Activated naive CD8-positive, alpha-beta T cell treated with anti-CD3 and anti-CD28 coated beads for 36 hours (primary cell): ENCODE data around the gene ZNF580. TPM values are rescaled to one million over a fixed set of nuclear protein-coding genes. Genes with fewer than 3 reads are reported as not detected.

Experiments
- DNase-seq: peaks from one replicate; pipeline ENCODE4 v3.0.0; 2021
- H3K27ac Mint-ChIP-seq: one replicate; pipeline ENCODE4 v1.8.0; 2022; ENCODE audit warnings: mild to moderate bottlenecking, moderate library complexity, mixed read lengths
- H3K27me3 Mint-ChIP-seq: one replicate; pipeline ENCODE4 v1.8.0; 2022; ENCODE audit warnings: mild to moderate bottlenecking, mixed read lengths
- H3K36me3 Mint-ChIP-seq: one replicate; pipeline ENCODE4 v1.8.0; 2021; ENCODE audit warnings: mild to moderate bottlenecking, mixed read lengths
- H3K4me1 Mint-ChIP-seq: one replicate; pipeline ENCODE4 v1.8.0; 2021; ENCODE audit warnings: mixed read lengths
- H3K4me3 Mint-ChIP-seq: one replicate; pipeline ENCODE4 v1.8.0; 2022; ENCODE audit warnings: mild to moderate bottlenecking, moderate library complexity, mixed read lengths
- H3K9me3 Mint-ChIP-seq: one replicate; pipeline ENCODE4 v1.8.0; 2022; ENCODE audit warnings: mixed read lengths
- total RNA-seq, 2 experiments: library from RNA; stranded (reverse); gene quantifications; one replicate each; pipeline ENCODE4 v1.2.3, GENCODE V29; 2021

Gene ZNF580
- total RNA-seq, 2 experiments from 2014 or later, result 29.6 to 30.6 TPM

DNA sequence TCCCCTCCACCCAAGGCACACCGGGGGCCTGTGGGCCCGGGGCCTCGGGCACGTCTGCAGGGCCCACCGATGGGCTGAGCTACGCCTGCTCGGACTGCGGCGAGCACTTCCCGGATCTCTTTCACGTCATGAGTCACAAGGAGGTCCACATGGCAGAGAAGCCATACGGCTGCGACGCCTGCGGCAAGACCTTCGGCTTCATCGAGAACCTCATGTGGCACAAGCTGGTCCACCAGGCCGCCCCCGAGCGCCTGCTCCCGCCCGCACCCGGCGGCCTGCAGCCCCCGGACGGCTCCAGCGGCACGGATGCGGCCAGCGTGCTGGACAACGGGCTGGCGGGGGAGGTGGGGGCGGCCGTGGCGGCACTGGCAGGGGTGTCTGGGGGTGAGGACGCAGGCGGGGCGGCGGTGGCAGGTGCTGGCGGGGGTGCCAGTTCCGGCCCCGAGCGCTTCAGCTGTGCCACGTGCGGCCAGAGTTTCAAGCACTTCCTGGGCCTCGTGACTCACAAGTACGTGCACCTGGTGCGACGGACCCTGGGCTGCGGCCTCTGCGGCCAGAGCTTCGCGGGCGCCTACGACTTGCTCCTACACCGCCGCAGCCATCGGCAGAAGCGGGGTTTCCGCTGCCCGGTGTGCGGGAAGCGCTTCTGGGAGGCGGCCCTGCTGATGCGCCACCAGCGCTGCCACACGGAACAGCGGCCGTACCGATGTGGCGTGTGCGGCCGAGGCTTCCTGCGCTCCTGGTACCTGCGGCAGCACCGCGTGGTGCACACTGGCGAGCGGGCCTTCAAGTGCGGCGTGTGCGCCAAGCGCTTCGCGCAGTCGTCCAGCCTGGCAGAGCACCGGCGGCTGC lies 25.0 kb upstream of the ZNF580 start:
- no peak overlapping the region for H3K4me3 Mint-ChIP-seq

DNA sequence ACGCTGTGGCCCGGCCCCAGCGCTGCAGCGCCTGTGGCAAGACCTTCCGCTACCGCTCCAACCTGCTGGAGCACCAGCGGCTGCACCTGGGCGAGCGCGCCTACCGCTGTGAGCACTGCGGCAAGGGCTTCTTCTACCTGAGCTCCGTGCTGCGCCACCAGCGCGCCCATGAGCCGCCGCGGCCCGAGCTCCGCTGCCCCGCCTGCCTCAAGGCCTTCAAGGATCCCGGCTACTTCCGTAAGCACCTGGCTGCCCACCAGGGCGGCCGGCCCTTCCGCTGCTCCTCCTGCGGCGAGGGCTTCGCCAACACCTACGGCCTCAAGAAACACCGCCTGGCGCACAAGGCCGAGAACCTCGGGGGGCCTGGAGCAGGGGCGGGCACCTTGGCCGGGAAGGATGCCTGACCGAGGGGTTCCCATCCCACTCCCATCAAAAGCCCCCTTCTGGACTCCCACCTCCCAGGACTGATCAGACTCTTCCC lies 24.4 kb upstream of the ZNF580 start:
- H3K27ac Mint-ChIP-seq, result no peak overlapping the region
- no peaks in the 10 kb centered on the region for H3K27me3 Mint-ChIP-seq
- no peak overlapping the region for H3K4me3 Mint-ChIP-seq
- H3K9me3 Mint-ChIP-seq, result no peaks in the 10 kb centered on the region
- DNase-seq, result no peak
- peaks cover 23% of the 10 kb centered on the region for H3K4me1 Mint-ChIP-seq
- peaks cover 23% of the 10 kb centered on the region for H3K36me3 Mint-ChIP-seq

More for the DNA sequence above, 25.0 kb upstream of the ZNF580 start:
- Mint-ChIP-seq H3K27me3 (no peaks in the 10 kb centered on the region), H3K36me3 (peaks cover 20% of the 10 kb centered on the region), H3K4me1 (peaks cover 25% of the 10 kb centered on the region), H3K27ac (no peak overlapping the region), H3K9me3 (no peaks in the 10 kb centered on the region)
- no peak for DNase-seq

DNA sequence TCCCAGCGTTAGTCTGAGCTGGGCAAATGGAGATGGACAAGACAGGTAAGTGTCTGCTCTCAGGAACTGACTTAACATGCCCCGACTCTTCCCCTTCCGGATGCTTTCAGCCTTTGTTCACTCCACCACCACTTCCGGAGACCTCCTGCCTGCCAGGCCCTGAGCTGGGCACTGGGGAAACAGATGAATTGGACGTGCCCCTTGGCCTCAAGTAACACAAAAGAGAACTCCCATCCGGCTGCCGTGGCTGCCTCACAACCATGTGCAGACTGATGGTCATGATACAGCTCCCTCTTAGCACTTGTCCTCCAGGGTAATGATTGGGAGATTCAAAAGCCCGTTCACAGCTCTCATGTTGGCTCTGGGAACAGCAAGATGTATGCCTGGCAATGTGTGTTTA lies 23.4 kb upstream of the ZNF580 start:
- H3K36me3 Mint-ChIP-seq, result peaks cover 23% of the 10 kb centered on the region
- no peak overlapping the region for H3K27ac Mint-ChIP-seq

DNA sequence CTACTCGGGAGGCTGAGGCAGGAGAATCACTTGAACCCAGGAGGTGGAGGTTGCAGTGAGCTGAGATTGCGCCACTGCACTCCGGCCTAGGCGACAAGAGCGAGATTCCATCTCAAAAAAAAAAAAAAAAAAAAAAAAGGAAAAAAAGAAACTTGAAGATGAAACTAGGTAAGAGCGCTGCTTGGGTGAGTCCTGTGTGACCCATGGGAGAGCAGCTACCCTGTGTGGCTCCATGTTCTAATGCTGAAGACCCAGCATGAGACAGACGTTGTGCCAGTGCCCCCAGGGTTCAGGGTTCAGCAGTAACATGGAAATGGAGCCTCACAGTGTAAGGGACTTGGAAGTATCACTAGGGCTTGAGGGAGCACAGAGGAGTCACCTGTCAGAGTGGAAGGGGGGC lies 22.4 kb upstream of the ZNF580 start:
- H3K4me1 Mint-ChIP-seq, result peaks cover 23% of the 10 kb centered on the region
- no peaks in the 10 kb centered on the region for H3K9me3 Mint-ChIP-seq
- peaks cover 20% of the 10 kb centered on the region for H3K36me3 Mint-ChIP-seq
- H3K4me3 Mint-ChIP-seq, result no peak overlapping the region
- no peak for DNase-seq
- H3K27ac Mint-ChIP-seq, result peak overlapping the region; percentile 50
- H3K27me3 Mint-ChIP-seq, result no peaks in the 10 kb centered on the region

More for the DNA sequence above, 23.4 kb upstream of the ZNF580 start:
- Mint-ChIP-seq H3K9me3 (no peaks in the 10 kb centered on the region), H3K27me3 (no peaks in the 10 kb centered on the region), H3K4me1 (peaks cover 20% of the 10 kb centered on the region), H3K4me3 (no peak overlapping the region)
- DNase-seq, result no peak

DNA sequence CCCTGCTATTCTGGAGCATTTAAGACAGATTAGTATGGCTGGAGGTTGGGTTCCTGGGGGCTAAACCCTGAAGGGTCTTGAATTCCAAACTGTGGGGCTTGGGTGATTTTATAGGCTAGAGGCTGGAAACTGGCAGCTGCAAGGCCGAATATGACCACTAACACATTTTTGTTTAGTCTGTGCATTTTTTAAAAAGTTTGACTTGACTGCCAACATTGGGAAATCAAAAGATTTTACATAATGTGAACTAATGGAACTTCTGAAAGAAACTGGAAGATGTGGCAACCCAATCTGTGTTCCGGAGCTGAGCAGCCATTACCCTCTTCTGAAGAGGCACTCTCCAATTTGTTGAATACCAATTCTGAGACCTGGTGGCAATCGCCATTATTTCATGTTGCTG lies 21.5 kb upstream of the ZNF580 start:
- Mint-ChIP-seq H3K4me3 (no peak overlapping the region), H3K27me3 (no peaks in the 10 kb centered on the region), H3K9me3 (no peaks in the 10 kb centered on the region), H3K27ac (no peak overlapping the region), H3K36me3 (peaks cover 22% of the 10 kb centered on the region), H3K4me1 (peaks cover 30% of the 10 kb centered on the region)
- DNase-seq, result no peak

DNA sequence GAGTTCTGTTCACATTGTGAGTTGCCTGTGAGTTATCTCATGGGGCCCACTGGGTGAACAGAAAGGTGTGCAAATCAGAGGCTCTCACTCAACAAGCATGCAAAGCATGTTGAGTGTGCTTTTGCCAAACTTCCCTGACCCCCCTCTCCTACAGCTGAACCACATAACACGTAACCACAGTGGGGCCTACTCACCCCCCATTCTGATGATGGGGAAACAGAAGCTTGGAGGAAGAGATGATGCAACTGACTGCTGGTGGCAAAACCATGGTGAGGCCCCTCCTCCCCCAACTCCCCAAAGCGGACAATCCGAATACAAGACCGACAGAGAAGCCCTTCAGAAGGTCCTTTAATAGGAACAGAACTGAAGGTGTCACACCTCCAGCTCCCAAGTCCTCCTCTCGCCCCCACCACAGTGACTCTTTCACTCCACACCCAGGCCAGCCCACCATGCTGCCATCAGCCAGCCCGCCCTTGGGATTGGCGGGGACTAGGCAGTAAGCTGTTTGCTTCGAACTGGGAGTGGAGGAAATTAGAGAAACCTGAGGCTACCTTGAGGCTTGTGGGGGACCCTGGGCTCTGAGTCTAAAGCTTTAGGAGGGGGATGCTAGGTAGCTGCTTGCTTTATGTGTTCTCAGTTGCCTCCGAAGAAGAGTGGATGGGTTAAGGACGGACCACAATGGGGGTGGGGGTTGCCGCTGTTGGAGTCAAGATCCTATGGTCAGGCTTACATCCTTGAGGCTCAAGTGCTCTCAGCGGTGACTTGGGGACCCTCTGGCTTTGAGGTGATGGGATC lies 20.2 kb upstream of the ZNF580 start:
- peak overlapping the region; percentile 78 for H3K27ac Mint-ChIP-seq
- DNase-seq, result peak; percentile 61
- no peaks in the 10 kb centered on the region for H3K27me3 Mint-ChIP-seq
- H3K4me3 Mint-ChIP-seq, result peak overlapping the region; percentile 35
- no peaks in the 10 kb centered on the region for H3K9me3 Mint-ChIP-seq
- peaks cover 37% of the 10 kb centered on the region for H3K4me1 Mint-ChIP-seq
- peaks cover 21% of the 10 kb centered on the region for H3K36me3 Mint-ChIP-seq

DNA sequence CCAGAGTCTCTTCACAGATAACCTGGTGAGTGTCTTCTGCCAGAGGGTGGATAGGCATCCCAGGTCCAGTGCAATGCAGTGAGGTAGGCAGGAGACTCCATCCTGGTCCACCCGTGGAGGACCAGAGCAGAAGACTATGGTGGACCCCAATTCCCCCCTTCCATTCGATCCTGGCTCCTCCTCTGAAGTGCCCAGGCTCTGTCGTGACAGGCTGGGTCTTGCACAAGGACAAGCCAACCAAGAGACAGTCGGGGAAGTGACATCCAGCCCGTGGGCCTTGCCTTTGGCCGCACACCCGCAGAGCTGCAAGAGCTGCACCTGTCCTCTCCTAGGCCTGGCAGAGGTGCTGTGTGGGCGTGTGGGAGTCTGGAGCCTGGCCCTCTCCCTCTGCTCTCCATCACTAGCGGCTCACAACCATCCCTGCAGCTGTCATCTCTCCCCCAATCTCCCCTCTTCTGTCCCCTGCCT lies 19.6 kb upstream of the ZNF580 start:
- H3K4me1 Mint-ChIP-seq, result peaks cover 38% of the 10 kb centered on the region
- H3K36me3 Mint-ChIP-seq, result peaks cover 21% of the 10 kb centered on the region
- no peaks in the 10 kb centered on the region for H3K27me3 Mint-ChIP-seq
- peak overlapping the region; percentile 78 for H3K27ac Mint-ChIP-seq
- H3K4me3 Mint-ChIP-seq, result no peak overlapping the region
- H3K9me3 Mint-ChIP-seq, result no peaks in the 10 kb centered on the region
- no peak for DNase-seq

DNA sequence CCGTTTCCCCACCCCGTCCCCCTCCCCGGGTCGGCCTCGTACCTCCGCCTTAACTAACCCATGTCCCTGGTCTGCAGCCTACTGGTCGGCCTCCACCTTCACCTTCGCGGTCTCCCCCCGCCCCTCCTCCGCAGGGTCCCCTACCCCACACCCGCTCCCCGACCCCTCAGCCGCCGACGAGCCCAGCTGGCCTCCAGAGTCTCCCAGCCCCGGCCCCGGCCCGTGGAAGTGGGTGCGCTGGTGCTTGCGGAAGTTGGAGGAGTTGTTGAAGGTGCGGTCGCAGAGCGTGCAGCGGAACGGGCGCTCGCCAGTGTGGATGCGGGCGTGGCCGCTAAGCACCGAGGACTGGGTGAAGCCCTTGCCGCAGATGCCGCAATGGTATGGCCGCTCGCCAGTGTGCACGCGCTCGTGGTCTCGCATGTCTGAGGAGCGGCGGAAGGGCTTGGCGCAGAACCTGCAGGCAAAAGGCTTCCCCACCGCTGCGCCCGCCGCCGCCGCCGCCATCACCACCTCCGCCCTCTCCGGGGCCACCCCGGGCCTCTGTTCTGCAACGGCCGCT lies 19.1 kb upstream of the ZNF580 start:
- Mint-ChIP-seq H3K4me3 (no peak overlapping the region), H3K4me1 (peaks cover 44% of the 10 kb centered on the region), H3K27ac (no peak overlapping the region), H3K27me3 (peaks cover 1% of the 10 kb centered on the region), H3K36me3 (peaks cover 19% of the 10 kb centered on the region), H3K9me3 (no peaks in the 10 kb centered on the region)
- no peak for DNase-seq

DNA sequence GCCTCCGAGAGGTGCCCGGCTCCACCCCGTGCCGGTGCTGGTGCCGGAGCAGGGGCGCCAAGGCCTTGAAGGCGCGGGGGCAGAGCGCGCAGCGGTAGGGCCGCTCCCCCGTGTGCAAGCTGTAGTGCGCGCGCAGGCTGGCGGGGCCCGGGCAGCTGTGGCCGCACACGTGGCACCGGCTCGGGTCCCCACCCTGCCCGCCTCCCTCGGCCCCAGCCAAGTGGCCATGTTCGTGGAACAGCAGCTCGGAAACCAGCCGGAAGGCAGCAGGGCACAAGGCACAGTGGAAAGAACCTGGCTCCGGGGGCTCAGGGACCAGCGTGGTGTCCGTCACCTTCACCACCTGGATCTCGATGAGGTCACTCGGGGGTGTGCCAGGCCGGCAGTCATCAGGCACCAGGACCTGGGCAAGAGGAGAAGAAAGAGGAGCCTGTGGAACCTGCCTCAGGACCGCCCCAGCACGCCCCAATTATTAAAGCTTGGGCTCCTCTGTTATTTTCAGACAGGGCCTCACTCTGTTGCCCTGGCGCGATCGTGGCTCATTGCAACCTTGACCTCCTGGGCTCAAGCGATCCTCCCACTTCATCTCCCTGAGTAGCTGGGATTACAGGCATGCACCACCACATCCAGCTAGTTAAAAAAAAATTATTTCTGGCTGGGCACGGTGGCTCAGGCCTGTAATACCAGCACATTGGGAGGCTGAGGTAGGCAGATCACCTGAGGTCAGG lies 18.4 kb upstream of the ZNF580 start:
- Mint-ChIP-seq H3K4me3 (no peak overlapping the region), H3K27ac (no peak overlapping the region), H3K36me3 (peaks cover 17% of the 10 kb centered on the region), H3K9me3 (no peaks in the 10 kb centered on the region), H3K4me1 (peaks cover 49% of the 10 kb centered on the region), H3K27me3 (peaks cover 6% of the 10 kb centered on the region)
- no peak for DNase-seq

DNA sequence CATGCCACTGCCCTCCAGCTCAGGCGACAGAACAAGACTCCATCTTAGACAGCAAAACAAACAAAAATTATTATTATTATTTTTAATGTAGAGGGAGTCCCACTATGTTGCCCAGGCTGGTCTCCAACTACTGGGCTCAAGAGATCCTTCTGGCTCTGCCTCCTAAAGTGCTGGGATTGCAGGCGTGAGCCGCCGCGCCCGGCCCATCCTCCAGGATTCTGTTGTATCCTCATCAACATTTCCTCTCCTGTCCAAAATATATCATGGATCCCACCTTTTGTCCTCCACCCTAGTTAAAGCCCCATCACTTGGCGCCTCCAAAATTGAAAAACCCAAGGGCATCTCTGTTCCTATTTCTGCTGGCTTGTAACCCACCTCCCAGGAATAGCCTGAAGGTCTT lies 17.7 kb upstream of the ZNF580 start:
- Mint-ChIP-seq H3K27me3 (peaks cover 9% of the 10 kb centered on the region), H3K4me3 (no peak overlapping the region), H3K4me1 (peaks cover 49% of the 10 kb centered on the region)

DNA sequence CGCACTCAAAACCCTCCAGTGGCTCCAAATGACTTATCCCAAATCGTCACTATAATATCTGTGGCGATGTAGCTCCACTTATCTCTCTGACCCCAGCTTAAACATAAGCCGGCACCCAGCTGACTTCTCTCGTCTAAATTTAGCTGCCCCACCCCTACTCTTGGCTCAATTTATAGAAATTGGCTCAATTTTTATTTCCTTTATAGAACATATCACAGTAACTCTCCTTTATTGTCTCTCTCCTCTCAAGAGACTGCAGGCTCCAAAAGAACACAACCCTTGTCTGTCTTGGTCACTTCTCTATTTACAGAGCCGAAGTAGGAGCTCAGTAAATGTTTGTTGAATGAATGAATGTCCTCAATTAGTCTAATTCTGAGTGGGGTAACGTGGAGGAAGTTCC lies 17.2 kb upstream of the ZNF580 start:
- Mint-ChIP-seq H3K27ac (no peak overlapping the region), H3K4me1 (peaks cover 49% of the 10 kb centered on the region), H3K4me3 (peak overlapping the region; percentile 95), H3K36me3 (peaks cover 17% of the 10 kb centered on the region), H3K9me3 (no peaks in the 10 kb centered on the region), H3K27me3 (peaks cover 9% of the 10 kb centered on the region)
- DNase-seq, result no peak

More for the DNA sequence above, 17.7 kb upstream of the ZNF580 start:
- no peak for DNase-seq
- Mint-ChIP-seq H3K36me3 (peaks cover 17% of the 10 kb centered on the region), H3K9me3 (no peaks in the 10 kb centered on the region), H3K27ac (no peak overlapping the region)

DNA sequence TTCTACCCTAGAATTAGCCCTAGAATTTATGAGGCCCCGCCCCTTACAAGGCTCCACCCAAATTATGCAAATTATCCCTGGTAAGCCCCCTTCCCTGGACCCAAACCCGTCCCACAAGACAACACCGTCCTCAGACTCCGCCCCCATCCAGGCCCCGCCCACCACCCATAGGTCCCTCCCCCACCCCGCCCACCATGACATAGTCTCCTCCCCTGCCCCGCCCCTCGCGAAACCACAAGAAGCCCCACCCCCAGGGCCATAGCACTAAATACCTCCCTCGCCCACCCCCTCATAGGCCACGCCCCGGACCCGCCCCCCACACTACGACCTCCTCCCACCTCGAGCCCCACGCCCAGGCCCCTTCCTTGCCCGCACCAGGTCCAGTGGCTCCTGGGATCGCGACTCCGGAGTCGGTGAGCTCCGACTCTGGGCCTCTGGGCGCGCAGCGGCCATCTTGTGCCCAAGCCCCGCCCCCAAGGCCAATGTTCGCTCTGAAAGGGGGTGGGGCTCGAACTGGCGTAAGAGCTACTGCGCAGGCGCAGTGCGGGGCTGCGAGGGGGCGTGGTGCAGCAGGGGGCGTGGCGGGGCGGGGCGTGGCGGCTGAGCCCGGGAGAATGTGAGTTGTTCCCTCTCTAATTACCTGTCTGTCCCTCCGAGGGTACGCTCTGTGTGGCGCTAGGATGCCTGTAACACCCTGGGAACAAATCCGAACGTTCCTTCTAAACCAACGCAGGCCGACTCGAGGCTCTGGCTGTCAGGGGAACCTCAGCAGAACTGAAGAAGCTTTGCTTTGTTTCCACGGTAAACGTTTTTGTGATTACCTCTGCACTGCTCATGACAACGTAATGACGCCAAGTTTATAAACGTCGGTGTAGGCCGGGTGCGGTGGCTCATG lies 16.4 kb upstream of the ZNF580 start, which contains the start of gene ZNF784:
ZNF784 (minus strand) TSS at position 458 of the 895 bp plus-strand sequence; CDS start at position 453, 5 bp downstream.
- DNase-seq, result peak; percentile 91
- H3K27ac Mint-ChIP-seq, result peak within 1 kb of the TSS; percentile 97
- H3K4me1 Mint-ChIP-seq, result peaks cover 47% of the 10 kb centered on the region
- H3K27me3 Mint-ChIP-seq, result peaks cover 9% of the 10 kb centered on the region
- no peaks in the 10 kb centered on the region for H3K9me3 Mint-ChIP-seq
- H3K36me3 Mint-ChIP-seq, result peaks cover 17% of the 10 kb centered on the region
- H3K4me3 Mint-ChIP-seq, result peak within 1 kb of the TSS; percentile 95

DNA sequence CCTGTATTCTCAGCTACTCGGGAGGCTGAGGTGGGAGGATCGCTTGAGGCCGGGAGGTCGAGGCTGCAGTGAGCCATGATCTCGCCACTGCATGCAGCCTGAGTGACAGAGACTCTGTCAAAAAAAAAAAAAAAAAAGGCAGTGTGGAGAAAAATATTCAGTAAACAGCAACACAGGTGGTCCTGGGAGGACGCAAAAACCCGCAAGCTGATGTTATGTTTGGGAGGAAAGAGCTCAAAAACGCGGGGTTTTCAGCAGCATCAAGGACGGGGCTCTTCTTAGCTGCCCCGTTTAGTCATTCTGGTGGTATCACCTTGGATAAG lies 15.8 kb upstream of the ZNF580 start:
- Mint-ChIP-seq H3K9me3 (no peaks in the 10 kb centered on the region), H3K4me1 (peaks cover 43% of the 10 kb centered on the region), H3K27ac (no peak overlapping the region), H3K27me3 (peaks cover 9% of the 10 kb centered on the region), H3K36me3 (peaks cover 12% of the 10 kb centered on the region), H3K4me3 (peak overlapping the region; percentile 95)
- DNase-seq, result no peak

DNA sequence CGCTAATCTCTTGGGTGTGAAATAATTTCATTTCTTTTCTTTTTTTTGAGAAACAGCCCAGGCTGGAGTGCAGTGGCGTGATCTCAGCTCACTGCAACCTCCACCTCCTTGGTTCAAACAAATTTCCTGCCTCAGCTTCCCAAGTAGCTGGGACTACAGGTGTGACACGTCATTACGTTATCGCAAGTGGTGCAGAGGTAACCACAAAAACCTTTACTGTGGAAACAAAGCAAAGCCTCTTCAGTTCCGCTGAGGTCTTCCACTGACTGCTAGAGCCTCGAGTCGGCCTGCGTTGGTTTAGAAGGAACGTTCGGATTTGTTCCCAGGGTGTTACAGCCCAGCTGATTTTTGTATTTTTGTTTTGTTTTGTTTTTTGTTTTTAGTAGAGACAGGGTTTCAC lies 14.5 kb upstream of the ZNF580 start:
- peak overlapping the region; percentile 78 for H3K27ac Mint-ChIP-seq
- H3K4me1 Mint-ChIP-seq, result peaks cover 30% of the 10 kb centered on the region
- H3K27me3 Mint-ChIP-seq, result peaks cover 9% of the 10 kb centered on the region
- DNase-seq, result peak; percentile 65
- no peaks in the 10 kb centered on the region for H3K9me3 Mint-ChIP-seq
- peaks cover 2% of the 10 kb centered on the region for H3K36me3 Mint-ChIP-seq
- H3K4me3 Mint-ChIP-seq, result peak overlapping the region; percentile 53
